NCI-H2171 (cell line): ENCODE data around the gene FLNC.

Experiments
- DNase-seq: peaks from one replicate; lab custom pipeline; 2025; lab: John Stamatoyannopoulos, UW

FLNC gene

DNA sequence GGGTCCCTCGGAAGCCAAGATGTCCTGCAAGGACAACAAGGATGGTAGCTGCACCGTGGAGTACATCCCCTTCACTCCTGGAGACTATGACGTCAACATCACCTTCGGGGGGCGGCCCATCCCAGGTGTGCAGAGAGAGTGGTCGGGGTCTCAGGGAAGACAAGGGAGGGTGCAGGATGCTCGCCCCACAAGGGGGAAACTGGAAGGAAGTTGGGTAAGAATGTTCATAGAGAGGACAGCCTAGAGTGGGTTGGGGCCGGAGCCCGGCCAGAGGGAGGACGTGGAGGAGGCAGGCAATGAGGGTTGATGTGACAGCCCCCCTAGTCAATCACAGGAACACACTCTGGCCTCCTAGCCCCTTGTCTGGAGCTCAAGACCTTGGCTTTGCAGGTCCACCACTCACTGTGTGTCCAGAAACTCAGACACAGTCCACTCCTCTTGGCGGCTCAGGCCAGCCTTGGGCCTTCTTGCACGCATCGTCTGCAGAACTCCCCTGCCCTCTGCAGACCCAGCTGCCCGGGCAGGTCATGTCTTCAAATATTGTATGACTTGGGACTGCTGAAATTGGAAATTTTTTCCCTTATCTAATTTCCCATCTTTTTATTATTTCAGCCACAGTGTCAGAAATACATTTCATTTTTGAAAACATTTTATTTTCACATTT lies 16.7 kb downstream of the FLNC start:
- no peak for DNase-seq

DNA sequence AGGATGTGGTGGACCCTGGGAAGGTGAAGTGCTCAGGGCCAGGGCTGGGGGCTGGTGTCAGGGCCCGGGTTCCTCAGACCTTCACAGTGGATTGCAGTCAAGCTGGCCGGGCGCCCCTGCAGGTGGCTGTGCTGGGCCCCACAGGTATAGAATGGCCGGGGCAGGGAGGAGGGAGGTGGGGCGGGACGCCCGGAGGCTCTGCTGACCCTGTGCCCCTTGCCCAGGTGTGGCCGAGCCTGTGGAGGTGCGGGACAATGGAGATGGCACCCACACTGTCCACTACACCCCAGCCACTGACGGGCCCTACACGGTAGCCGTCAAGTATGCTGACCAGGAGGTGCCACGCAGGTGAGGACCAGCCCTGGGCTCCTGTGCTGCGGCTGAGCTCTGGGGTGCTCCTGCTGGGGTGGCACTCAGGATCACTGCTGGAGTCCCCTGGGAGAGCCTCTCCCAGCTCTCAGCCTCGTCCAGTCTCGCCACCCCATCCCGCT lies 17.6 kb downstream of the FLNC start:
- no peak for DNase-seq

DNA sequence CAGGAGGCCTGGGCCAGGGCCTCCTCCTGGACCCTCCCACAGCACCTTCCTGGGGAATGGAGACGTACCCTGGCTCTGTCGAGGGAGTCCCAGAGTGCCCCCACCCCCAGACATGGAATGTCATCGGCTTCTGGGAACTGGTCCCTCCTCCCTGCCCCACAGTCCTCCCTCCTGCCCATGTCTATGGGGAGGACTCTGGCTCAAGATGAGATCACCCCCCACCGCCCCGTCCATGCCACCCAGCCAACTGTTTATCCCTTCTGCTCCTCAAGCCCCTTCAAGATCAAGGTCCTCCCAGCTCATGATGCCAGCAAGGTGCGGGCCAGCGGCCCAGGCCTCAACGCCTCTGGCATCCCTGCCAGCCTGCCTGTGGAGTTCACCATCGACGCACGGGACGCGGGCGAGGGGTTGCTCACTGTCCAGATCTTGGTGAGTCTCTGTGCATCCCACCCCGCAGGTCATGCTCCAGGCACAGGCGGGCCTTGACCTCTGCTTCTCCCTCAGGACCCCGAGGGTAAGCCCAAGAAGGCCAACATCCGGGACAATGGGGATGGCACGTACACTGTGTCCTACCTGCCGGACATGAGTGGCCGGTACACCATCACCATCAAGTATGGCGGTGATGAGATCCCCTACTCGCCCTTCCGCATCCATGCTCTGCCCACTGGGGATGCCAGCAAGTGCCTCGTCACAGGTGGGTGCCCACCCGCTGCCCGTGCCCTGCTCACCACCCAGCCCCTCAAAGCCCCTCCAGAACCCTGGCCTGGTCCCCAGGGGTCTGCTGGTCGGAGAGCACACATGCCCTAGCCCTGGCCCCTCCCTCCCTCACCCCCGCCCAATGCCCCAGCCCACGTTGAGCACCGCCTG lies 18.3 kb downstream of the FLNC start:
- DNase-seq, result no peak

DNA sequence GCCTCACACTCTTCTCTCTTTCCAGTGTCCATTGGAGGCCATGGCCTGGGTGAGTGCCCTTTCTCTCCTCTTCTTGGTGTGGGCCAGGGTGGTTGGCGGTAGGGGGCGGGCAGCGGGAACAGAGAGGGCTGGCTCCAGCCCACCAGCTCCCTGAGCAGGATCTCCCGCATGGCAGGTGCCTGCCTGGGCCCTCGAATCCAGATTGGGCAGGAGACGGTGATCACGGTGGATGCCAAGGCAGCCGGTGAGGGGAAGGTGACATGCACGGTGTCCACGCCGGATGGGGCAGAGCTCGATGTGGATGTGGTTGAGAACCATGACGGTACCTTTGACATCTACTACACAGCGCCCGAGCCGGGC lies 18.9 kb downstream of the FLNC start:
- no peak for DNase-seq

DNA sequence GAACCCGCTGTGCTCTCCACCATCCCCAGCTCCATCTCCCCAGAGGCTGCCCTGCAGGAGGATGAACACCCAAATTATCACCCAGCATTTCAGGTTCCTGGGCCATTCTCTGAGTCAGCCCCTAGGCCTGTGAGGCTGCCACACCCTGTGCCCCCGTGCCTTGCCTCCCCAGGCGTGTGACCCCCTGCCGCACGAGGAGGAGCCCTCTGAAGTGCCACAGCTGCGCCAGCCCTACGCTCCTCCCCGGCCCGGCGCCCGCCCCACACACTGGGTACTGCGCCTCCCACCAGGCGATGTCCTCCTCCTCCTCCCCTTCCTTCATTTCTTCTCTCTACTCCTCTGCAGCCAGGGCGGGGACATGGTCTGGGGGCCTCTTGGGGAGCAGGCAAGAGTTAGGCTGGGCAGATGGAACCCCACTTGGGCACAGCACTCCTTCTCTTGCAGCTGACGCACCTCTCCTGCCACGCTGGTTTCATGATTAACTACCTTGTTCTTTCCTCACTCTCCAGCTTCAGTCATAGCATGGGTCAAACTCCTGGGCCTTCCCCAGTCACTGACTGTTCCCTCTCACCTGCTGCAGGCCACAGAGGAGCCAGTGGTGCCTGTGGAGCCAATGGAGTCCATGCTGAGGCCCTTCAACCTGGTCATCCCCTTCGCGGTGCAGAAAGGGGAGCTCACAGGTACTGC lies 19.7 kb downstream of the FLNC start:
- no peak for DNase-seq

DNA sequence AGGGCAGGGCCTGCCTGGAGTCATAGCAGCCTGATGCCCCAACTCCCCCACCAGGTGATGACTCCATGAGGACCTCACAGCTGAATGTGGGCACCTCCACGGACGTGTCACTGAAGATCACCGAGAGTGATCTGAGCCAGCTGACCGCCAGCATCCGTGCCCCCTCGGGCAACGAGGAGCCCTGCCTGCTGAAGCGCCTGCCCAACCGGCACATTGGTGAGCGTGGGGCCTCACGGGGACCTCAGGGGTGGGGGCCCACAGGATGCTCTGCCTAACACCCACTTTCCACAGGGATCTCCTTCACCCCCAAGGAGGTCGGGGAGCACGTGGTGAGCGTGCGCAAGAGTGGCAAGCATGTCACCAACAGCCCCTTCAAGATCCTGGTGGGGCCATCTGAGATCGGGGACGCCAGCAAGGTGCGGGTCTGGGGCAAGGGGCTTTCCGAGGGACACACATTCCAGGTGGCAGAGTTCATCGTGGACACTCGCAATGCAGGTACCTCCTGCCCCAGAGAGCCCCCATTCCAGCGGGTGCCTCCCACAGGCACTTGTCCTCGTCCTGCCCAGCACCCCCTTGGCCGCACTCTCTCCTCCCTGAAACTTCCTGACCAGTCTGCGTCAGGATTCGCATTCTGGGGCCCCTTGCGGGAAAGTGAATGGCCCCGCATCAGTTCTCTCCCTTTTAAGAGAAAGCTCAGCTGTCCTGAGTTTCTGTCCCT lies 22.5 kb downstream of the FLNC start:
- DNase-seq, result no peak

DNA sequence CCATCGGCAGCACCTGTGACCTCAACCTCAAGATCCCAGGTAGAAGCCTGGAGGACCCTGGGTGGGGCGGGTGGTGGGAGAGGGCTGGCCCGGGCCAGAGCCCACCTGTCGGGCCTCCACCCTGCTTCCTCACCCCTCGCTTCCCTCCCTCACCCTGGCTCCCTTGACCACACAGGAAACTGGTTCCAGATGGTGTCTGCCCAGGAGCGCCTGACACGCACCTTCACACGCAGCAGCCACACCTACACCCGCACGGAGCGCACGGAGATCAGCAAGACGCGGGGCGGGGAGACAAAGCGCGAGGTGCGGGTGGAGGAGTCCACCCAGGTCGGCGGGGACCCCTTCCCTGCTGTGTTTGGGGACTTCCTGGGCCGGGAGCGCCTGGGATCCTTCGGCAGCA lies 23.6 kb downstream of the FLNC start:
- DNase-seq, result no peak

DNA sequence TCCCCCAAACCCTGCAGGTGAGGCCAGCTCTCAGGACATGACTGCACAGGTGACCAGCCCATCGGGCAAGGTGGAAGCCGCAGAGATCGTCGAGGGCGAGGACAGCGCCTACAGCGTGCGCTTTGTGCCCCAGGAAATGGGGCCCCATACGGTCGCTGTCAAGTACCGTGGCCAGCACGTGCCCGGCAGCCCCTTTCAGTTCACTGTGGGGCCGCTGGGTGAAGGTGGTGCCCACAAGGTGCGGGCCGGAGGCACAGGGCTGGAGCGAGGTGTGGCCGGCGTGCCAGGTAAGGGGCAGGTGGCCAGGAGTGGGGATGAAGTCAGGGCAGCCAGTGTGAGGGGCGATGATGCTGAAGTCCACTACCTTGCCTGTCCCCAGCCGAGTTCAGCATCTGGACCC lies 24.2 kb downstream of the FLNC start:
- DNase-seq, result no peak

DNA sequence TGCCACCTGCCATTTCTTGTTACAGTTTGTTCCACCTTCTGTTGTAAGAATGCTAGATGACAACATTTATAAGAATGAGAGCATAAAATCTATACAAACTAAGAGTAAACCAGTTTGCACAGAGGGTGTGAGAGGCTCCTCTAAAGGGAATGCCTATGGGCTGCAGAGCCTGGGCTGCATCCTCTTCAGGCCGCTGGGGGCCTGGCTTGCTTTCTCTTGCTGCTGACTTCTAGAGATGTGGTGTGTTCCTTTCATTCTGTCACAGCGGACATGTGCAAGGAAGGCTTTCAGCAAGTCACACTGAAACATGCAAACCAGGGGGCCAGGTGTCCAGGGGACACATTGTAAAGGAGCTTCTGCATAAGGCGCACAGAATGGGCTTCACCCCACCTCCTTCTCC lies 25.4 kb downstream of the FLNC start:
- DNase-seq, result no peak

DNA sequence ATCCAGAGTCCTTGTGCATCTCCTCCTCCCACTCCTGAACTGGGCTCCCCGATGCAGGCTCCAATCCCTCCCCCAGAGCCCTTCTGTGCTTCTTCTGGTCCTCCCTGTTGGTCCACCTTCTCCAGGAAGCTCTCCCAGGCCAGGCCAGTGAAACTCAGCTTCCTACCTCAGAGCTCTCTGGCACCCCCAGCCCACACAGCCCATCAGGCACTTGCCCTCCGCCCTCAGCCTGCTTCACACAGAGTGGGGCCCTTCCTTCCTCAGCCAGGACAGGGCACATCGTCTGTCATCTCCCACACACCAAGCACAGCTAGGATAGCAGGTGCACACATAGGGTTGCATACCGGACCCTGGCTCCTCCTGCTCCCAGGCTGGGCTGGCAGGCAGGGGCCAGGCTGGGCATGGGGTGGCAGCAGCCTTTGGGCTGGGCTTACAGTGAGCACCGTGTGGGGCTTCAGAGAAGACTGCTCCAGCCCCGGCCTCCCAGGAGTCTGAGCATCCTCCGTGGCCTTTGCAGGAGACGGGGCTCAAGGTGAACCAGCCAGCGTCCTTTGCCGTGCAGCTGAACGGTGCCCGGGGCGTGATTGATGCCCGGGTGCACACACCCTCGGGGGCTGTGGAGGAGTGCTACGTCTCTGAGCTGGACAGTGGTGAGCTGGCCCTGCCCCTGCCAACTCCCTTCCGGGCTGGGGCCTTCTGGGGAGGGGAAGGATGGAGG lies 26.0 kb downstream of the FLNC start:
- DNase-seq, result no peak

DNA sequence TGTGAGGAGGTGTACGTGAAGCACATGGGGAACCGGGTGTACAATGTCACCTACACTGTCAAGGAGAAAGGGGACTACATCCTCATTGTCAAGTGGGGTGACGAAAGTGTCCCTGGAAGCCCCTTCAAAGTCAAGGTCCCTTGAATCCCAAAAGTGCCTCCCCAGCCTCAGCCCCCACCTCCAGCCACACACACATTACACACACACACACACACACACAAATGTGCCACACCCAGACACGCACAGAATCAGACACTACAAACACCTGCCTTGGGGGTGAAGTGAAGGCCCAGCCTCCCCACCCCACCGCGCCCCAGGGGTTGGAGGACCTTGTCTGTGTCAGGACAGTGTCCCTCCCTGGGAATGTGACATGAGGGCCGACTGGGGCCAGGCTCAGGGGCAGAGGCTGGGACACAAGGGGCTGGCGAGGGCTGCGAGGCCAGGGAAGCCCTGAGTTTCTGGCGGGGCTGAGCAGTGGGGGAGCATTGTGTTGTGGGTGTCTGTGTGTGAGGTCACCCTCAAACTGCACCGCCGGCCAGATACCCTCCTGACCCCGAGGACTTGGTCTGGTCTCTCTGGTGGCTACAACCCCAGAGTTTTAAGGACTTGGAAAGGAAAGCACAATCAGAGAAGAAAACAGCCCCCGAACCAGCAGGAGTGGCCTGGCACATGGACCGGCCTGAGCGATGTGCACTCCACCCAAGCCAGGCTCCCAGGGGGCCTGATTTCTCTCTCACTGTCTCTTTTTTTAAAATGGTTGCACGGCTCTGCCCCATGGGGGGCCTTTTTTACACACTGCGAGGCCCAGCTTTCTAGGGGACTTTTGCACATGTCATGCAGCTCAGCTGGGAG lies 28.4 kb downstream of the FLNC start:
- no peak for DNase-seq

DNA sequence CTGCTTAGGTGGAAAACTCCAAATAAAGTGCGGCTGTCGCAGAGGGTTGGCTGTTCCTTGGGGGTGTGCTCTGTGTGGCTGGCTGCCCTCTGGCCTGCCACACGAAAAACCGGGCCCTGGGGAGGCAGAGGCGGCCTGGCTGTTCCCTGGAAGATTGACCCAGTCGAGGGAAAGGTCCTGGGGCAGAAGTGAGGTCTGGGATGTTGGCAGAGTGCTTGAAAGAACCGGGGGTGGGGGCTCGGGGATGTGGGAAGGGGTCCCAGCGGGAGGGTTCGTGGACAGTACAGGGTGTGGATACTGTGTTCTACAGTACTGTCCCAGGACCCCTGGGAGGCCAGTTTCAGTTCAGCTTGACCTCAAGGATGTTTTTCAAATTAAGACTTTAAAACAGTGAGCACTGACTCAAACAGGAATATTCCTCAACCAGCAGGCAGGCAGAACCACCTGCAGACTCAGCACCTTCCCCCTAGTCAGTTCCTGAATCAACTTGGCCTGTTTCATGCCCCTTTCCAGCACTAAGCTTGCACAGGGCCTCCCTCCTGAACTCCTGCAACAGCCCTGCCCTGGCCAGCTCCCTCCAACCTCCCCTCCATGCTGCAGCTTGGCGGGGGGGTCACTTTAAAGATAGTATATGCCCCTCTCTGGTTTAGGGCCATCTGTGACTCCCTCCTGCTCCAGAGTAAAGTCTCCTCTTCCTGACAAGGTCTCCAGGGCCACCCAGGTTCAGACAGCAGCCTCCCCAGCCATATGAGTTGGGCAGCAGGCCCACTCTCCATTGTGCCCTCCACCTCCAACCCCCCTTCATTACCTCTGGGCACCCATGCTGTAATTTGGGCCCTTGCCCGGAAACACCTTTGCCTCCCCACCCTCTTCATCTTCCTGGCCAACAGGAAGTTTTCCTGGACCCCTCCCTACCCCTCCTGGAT lies 29.3 kb downstream of the FLNC start:
- no peak for DNase-seq

DNA sequence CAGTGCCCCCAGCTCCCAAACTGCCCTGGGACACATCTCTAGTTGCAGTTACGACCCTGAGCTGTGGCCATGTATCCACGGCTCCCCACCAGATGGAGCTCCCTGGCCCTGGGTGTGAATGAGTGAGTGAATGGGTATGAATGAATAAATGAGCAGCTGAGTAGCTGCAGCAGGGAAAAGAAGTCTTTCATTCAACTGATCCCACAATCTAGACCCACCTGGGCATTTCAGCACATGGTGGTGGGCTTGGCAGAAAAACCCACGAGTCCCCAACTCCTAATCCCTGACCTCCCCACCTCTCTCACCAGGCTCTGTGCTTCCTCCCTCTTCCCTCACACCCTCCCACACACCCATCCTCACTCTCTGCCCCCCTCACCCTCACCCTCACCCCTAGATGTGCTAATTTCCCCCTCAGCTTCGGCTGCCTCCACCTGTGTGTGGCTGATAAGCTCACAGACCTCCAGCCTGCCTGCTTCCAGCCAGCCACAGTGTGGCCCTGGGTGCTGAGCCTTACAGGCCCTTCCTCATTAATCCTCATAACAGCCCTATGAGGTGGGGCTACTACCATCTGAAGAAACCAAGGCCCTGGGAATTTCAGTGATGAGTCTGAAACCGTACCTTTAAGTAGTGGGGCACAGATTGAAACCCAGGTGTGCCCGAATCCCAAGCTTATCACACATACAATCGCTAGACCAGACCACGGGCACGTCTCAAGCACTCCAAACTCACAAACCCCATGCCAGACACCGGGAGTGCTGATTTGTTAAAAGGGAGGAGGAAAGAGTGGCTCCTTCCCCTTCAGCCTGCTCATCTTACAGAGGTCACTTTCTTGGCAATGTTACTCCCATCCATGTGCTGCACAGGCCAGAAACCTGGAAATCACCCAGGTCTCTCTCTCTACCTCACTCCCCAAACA lies 30.2 kb downstream of the FLNC start:
- DNase-seq, result no peak

DNA sequence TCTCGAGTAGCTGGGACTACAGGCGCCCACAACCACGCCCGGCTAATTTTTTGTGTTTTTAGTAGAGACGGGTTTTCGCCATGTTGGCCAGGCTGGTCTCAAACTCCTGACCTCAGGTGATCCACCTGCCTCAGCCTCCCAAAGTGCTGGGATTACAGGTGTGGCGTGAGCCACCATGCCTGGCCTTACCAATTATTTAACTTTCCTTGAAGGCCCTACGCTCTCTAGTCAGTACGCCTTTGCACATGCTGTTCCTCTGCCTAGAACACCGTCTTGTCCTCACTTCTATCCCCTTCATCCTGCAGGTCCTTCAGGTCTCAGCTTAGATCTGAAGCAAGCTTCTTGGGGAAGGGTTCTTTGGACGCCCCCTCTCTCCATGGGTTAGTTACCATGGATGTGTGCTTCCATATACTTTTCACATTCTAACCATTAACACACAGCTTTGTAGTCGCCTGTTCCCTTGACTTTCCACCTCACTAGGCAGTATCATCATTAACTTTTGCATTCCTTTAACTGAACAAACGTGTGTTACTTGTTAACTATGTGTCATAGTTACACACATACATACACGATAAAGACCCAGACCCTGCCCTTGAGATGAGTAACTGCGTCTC lies 31.9 kb downstream of the FLNC start:
- no peak for DNase-seq

DNA sequence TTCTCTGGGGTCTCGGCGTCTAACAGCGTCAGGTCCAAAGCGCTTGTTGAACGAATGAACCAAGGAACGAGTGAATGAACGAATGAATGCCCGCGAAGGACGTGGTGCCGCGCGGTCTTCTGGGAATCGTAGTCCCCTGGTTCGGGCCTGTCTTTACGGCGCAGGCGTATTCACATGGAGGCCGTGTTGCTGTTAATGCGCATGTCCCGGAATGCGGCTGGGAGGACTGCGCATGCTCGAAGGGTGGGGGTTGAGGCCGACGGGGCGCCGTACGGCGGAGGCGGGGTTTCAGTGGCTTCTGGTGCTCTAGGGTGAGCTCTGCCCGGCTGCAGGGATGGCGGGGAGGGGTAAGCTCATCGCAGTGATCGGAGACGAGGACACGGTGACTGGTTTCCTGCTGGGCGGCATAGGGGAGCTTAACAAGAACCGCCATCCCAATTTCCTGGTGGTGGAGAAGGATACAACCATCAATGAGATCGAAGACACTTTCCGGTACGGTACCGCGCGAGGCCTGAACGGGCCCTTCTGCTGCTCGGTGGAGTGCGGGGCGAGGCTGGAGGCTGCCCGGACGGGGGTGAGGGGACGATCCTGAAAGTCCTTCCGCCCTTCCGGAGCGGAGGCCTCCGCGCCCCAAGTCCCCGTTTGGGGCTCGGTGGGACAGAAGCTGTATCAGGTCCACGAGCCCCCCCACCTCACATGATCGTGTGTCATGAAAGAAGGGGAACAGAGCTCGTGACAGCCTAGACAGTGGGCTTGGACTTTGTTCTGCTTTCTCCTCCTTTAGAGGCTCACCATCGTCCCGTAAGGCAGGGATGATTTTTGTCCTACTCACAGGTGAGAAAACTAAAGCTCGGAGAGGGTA lies 32.6 kb downstream of the FLNC start, which contains the start of gene ATP6V1F:
ATP6V1F (plus strand) TSS at position 286 of the 862 bp plus-strand sequence; CDS start at position 335, 49 bp downstream.
- peak; percentile 92 for DNase-seq

DNA sequence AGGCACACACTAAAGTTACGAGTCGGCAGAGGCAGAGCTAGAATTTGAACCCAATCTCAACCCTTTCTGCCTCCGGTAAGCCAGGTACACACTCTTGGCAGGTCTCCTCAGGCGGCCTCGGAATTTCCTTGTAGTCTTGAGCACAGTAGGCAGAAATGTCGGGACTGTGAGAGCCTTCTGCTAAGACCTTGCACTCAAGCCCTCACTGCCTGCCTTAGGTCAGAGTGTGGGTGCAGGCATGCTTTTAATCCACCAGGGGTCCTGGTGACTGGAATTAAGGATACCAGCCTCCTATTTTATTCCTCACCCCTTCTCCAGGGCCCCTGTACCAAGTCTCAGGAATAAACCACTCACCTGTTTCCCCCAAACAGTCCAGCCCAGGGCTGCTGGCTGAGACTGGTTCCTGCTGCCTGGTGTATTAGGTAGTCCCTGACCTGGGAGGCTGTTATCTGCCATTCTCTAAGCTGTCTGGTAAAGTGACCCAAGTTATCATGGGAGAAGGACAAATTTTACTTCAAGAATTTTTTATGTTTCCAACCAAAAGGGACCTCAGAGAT lies 33.3 kb downstream of the FLNC start:
- DNase-seq, result peak; percentile 51

DNA sequence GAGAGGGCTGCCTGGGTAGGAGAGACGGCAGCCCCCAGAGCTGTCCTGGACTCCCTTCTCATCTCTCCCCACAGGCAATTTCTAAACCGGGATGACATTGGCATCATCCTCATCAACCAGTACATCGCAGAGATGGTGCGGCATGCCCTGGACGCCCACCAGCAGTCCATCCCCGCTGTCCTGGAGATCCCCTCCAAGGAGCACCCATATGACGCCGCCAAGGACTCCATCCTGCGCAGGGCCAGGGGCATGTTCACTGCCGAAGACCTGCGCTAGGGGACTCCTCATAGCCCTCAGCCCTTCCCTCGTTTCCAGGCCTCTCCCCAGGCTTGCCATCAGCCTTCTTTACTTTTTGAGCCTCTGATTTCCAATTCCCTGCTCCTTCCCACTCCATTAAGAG lies 35.1 kb downstream of the FLNC start:
- DNase-seq, result no peak
